Mucosa of gallbladder (tissue), 1 donor: ENCODE measurements around the gene HBS1L. TPM values are rescaled to one million over a fixed set of nuclear protein-coding genes. Genes with fewer than 3 reads are reported as not detected.
A peak's percentile ranks its signal among the peaks of the same experiment; 100 is the strongest.

ENCODE experiments used
- DNase-seq: peaks from one replicate; pipeline ENCODE4 v3.0.0-alpha.2; 2020; ENCODE audit warnings: low spot score
- total RNA-seq: library from RNA; stranded (reverse); gene quantifications from one replicate; pipeline ENCODE4 v1.2.1, GENCODE V29; 2021
- donor health status: DM: no; HTN: no; CAD: no.

The HBS1L gene
- total RNA-seq, 1 donor from 2014 or later, result 46.8 TPM

GRCh38 chr6:135037541-135037940 is 17.1 kb downstream of the HBS1L start:
- DNase-seq, result no peak

GRCh38 chr6:135036731-135037420 is 17.7 kb downstream of the HBS1L start:
- no peak for DNase-seq

- peak; percentile 93 for DNase-seq
Measured at GRCh38 chr6:135033238-135033637, 21.4 kb downstream of the HBS1L start.

- DNase-seq, result no peak
Measured at GRCh38 chr6:135030532-135031178, 24.0 kb downstream of the HBS1L start.

- DNase-seq, result no peak
Measured at GRCh38 chr6:135030056-135030473, 24.6 kb downstream of the HBS1L start.

GRCh38 chr6:135025775-135026174 is 28.8 kb downstream of the HBS1L start:
- no peak for DNase-seq

GRCh38 chr6:135025175-135025574 is 29.4 kb downstream of the HBS1L start:
- DNase-seq, result no peak

- no peak for DNase-seq
Measured at GRCh38 chr6:135022050-135022697, 32.4 kb downstream of the HBS1L start.

- no peak for DNase-seq
Measured at GRCh38 chr6:135021310-135022049, 33.1 kb downstream of the HBS1L start.

GRCh38 chr6:135018941-135019340 is 35.7 kb downstream of the HBS1L start:
- no peak for DNase-seq

GRCh38 chr6:135018052-135018451 is 36.6 kb downstream of the HBS1L start:
- DNase-seq, result no peak

- no peak for DNase-seq
Measured at GRCh38 chr6:135014353-135014832, 40.2 kb downstream of the HBS1L start.

- DNase-seq, result no peak
Measured at GRCh38 chr6:135013211-135013610, 41.4 kb downstream of the HBS1L start.

- DNase-seq, result no peak
Measured at GRCh38 chr6:135012764-135013163, 41.9 kb downstream of the HBS1L start.

GRCh38 chr6:135012349-135012748 is 42.3 kb downstream of the HBS1L start:
- DNase-seq, result no peak

GRCh38 chr6:135008941-135009290 is 45.7 kb downstream of the HBS1L start:
- DNase-seq, result no peak

- no peak for DNase-seq
Measured at GRCh38 chr6:135008072-135008940, 46.3 kb downstream of the HBS1L start.

- DNase-seq, result no peak
Measured at GRCh38 chr6:135006386-135006914, 48.2 kb downstream of the HBS1L start.

- DNase-seq, result no peak
Measured at GRCh38 chr6:135004399-135004798, 50.2 kb downstream of the HBS1L start.

GRCh38 chr6:135002974-135003703 is 51.5 kb downstream of the HBS1L start:
- DNase-seq, result no peak
